Right renal cortex interstitium (tissue), 3 donors: ENCODE results near the gene GNA12. TPM values are rescaled to one million over a fixed set of nuclear protein-coding genes. Genes with fewer than 3 reads are reported as not detected.

Experiments used
- DNase-seq, 3 donors: peaks; one replicate each; pipeline ENCODE4 v3.0.0-alpha.2; 2013; ENCODE audit warnings: low read depth in 3 of 3, low spot score in 2 of 3
- polyA plus RNA-seq, 3 donors: library from polyadenylated mRNA; unstranded; fragments of 120-200 nt; gene quantifications; one replicate each; pipeline ENCODE4 v1.2.1, GENCODE V29; 2013; ENCODE audit not compliant: insufficient read length in 3 of 3

GNA12 gene
- polyA plus RNA-seq, 3 donors, result 41.0 to 42.3 (median 41.7) TPM

DNA sequence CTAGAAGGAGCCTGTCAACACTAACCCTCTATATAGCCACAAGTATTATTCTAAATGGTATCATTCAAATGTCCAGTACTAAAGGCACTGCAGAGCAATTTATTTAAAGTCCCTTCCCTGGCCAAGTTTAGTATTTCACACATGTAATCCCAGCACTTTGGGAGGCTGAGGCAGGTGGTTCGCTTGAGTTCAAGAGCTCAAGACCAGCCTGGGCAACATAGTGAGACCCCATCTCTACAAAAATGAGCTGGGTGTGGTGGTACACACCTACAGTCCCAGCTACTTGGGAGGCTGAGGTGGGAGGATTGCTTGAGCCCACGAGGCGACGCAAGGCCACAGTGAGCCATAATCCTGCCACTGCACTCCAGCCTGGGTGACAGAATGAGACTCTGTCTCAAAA lies 3.6 kb downstream of the GNA12 start:
- no peak for DNase-seq

DNA sequence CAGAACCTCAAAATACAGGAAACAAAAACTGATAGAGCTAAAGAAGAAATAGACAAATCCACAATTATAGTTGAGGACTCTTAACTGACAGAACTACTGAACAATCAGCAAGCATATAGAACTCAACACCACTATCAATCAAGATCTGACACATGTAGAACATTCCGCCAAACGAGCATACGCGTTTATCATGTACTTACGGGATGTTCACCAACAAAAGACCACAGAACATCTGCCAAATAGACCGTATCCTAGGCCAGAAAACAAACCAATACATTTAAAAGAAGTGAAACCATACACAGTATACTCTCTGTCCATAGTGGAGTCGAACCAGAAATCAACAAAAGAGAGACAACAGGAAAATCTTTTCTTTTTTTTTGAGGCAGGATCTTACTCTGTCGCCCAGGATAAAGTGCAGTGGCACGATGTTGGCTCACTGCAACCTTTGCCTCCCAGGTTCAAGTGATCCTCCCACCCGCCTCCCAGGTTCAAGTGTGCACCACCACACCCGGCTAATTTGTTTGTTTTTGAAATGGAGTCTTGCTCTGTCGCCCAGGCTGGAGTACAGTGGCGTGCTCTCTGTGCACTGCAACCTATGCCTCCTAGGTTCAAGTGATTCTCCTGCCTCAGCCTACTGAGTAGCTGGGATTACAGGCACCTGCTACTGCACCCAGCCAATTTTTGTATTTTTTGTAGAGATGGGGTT lies 5.1 kb downstream of the GNA12 start:
- no peak for DNase-seq

DNA sequence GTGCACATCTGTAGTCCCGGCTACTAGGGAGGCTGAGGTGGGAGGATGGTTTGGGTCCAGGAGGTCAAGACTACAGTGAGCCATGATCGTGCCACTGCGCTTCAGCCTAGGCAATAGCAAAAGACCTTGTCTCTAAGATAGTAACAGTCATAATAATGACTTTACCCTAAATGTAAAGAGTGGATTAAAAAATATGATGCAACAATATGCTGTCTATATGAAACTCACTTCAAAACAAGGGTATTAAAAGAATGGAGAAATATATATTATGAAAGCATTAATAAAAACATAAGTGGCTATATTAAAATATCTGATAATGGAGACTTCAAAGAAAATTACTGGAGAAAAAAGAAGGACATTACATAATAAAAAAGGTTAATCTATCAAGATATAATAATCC lies 5.7 kb downstream of the GNA12 start:
- DNase-seq, result no peak

GRCh38 chr7:2837496-2837895 lies 6.6 kb downstream of the GNA12 start:
- DNase-seq, result no peak

DNA sequence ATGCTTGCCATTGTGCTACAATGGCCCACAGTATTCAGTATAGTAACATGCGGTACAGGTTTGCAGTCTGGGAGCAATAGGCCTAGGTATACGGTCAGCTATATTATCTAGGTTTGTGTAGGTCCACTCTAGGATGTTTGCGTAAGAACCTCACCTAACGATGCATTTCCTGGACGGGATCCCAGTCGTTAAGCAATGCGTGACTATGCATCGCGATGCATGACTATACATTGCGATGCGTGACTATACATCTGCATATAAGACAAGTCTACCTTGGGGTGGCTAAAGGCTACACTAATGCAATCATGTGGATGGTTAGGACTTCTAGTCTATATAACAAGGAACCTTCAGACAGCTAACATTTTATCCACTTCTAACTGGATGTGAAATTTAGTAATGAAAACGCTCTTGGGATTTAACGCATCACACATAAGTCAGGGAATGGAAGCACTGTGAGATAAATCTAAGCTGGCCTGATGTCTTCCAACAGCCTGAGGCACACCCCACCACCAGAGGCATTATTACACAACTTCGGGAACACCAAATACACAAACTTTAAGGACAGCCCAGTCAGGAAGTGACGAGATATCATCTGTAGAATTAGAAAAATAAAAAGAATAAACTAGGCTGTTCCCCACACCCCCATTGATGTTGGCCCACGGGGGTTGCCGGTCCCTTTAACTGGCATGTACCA lies 9.2 kb downstream of the GNA12 start:
- no peak for DNase-seq

GRCh38 chr7:2833083-2833910 lies 10.8 kb downstream of the GNA12 start:
- DNase-seq, result no peak

DNA sequence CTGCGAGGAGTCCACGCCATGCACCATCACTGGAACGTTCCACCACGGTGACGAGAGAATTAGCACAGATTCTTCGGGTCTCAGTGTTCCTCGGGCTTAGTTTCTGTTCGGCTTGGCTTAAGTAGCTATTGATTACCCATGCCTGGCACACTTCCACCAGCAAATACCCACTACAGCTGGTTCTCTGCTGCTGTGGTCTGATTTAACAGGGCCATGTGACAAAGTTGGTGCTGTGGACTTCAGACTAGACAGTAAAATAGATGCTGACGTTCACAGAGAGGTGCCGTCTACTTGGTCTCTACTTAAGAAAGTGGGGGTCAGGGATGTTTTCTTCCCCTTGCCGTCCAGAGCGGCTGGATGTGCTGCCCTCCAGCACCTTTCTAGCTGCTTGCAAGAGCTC lies 11.6 kb downstream of the GNA12 start:
- DNase-seq, result no peak

- DNase-seq, result no peak
These were observed 13.3 kb downstream of the GNA12 start for GRCh38 chr7:2830609-2831376.

- DNase-seq, result no peak
These were observed 15.1 kb downstream of the GNA12 start for GRCh38 chr7:2829040-2829439.

GRCh38 chr7:2826771-2827170 lies 17.3 kb downstream of the GNA12 start:
- no peak for DNase-seq

- no peak for DNase-seq
These were observed 18.4 kb downstream of the GNA12 start for GRCh38 chr7:2825559-2826227.

GRCh38 chr7:2824678-2825461 lies 19.2 kb downstream of the GNA12 start:
- no peak for DNase-seq

DNA sequence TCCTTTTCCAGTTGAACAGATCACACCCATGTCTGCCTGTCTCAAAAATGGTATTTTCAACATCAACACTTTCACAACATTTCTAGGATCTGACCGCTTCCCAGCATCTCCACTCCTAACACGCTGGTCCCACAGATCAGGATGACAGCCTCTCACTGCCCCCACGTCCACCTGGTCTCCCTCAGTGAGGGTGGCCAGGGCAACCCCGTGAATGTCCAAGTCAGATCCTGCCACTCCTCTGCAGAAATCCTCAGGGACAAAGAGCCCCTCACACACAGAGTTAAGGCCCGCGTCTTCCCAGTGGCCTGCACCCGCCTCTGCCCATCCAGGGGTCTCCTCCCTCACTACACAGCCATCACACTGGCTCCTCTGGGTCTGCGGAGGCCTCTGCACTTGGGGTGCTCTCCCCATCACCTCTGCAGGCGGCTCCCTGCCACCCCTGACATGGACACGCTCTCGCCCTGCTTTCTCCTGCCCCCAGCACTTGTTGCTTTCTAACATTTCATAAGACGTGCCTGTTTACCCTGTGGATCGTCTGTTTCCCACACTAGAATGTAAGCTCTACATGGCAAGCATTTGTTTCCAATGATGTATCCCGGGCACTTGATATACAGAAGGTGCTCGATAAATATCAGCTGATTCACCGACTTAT lies 20.0 kb downstream of the GNA12 start:
- no peak for DNase-seq

GRCh38 chr7:2823130-2823529 lies 21.0 kb downstream of the GNA12 start:
- no peak for DNase-seq

- no peak for DNase-seq
These were observed 22.1 kb downstream of the GNA12 start for GRCh38 chr7:2821842-2822507.

GRCh38 chr7:2821161-2821841 lies 22.8 kb downstream of the GNA12 start:
- no peak for DNase-seq

GRCh38 chr7:2820508-2820934 lies 23.6 kb downstream of the GNA12 start:
- no peak for DNase-seq

DNA sequence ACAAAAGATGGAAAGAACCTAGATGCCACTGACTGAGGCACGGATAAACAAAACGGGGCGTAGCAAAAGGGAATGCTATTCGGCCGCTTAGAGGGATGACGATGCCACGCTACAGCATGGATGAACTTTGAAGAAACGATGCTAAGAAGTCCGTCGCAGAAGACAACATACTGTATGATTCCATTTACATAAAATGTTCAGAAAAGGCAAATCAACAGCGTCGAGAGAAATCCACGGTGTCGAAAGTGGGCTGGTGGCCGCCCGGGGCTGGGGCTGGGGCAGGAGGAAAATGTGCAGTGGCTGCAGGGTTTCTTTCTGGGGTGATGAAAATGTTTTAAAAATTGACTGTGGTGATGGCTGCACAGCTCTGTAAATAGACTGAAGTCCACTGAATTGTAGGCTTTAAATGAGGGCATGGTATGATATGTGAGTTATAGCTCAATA lies 24.1 kb downstream of the GNA12 start:
- DNase-seq, result no peak
